ENCODE data around the gene TSPAN11.

The TSPAN11 gene

DNA sequence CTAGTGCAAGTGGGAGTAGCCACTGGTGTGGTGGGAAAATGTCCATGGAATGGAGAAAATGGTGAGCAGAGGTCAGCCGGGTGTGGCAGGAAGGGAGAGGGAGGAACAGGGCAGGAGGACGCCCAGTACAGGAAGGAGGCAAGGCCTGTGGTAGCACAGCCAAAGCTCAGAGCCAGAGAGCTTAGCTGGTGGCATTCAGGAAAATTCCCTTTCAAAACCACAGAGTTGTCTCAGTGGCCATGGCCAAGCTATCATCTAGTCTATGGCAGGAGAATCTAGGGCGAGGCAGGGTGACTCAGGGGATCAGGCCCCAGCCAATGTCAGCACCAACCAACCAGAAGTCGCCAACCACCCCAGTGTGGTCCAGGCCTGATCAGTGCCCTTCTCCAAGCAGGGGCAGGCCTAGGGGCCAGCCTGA lies 79.4 kb downstream of the TSPAN11 start:
- POLR2A ChIA-PET: no interaction called here
- CTCF ChIA-PET: interaction anchor here (1.0 kb wide), 1 partner anchor 15 kb away, joined by 3 read pairs; no protein-coding TSS in a partner anchor
- no peak for DNase-seq (ENCODE audit: extremely low spot score)
- TF ChIP-seq SP1 (IDR thresholded peaks at IDR 0.05) (no peak), ELF4 (IDR thresholded peaks at IDR 0.05) (no peak), TARDBP (IDR thresholded peaks at IDR 0.05) (no peak), ARNT (IDR thresholded peaks at IDR 0.05) (no peak), LEF1 (IDR thresholded peaks at IDR 0.05; ENCODE audit: borderline replicate concordance) (no peak), NFRKB (IDR thresholded peaks at IDR 0.05) (no peak), L3MBTL2 (conservative IDR thresholded peaks at IDR 0.05) (no peak), HDGF (IDR thresholded peaks at IDR 0.05; ENCODE audit: borderline replicate concordance) (no peak), CTBP1 (IDR thresholded peaks at IDR 0.05; ENCODE audit: borderline replicate concordance) (no peak)
- TF ChIP-seq, protein P1, sequence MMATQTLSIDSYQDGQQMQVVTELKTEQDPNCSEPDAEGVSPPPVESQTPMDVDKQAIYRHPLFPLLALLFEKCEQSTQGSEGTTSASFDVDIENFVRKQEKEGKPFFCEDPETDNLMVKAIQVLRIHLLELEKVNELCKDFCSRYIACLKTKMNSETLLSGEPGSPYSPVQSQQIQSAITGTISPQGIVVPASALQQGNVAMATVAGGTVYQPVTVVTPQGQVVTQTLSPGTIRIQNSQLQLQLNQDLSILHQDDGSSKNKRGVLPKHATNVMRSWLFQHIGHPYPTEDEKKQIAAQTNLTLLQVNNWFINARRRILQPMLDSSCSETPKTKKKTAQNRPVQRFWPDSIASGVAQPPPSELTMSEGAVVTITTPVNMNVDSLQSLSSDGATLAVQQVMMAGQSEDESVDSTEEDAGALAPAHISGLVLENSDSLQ (IDR thresholded peaks at IDR 0.05): no peak

DNA sequence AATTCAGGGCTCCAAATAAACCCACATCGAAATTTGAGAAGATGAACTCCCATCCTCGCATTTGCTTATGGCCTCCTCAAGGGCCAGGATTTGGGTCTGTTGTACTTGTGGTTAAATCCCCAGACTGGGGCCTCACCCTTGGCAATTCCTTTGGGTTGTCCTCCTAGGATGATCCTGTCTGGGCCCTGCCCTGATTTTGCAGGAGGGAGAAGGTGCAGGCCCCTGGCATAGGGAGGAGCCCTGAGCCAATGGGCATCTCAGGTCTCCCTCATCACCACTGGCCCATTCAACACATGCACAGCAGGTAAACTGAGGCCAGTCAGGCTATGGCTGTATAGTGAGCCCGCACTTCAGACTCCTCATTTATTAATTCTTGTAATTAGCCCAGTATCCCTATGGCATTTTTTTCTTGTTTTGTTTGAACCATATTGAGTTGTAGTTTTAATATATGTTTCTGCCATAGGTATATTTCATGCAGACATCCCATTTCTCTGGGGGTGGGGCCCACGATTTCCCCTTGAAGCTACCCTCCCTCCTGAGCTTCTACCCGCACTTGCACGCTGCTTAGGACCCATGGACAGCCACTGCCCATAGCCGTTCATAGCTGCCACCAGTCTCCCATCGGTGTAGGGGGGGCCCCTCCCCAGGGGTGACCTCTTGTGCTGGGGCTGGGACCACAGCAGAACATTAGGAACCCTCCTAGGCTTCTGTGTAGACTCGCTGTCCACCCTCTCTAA lies 80.0 kb downstream of the TSPAN11 start:
- no peak for TF ChIP-seq TARDBP (IDR thresholded peaks at IDR 0.05)
- no peak for TF ChIP-seq FOXA1 (IDR thresholded peaks at IDR 0.05)
- TF ChIP-seq, protein P1 (IDR thresholded peaks at IDR 0.05): no peak
- no peak for TF ChIP-seq HDGF (IDR thresholded peaks at IDR 0.05; ENCODE audit: borderline replicate concordance)
- no peak for TF ChIP-seq CTBP1 (IDR thresholded peaks at IDR 0.05; ENCODE audit: borderline replicate concordance)
- TF ChIP-seq ELF4 (IDR thresholded peaks at IDR 0.05): no peak
- TF ChIP-seq BHLHE40 (IDR thresholded peaks at IDR 0.05; ENCODE audit: borderline replicate concordance): no peak
- TF ChIP-seq NFRKB (IDR thresholded peaks at IDR 0.05): no peak
- TF ChIP-seq L3MBTL2 (conservative IDR thresholded peaks at IDR 0.05): no peak
- no peak for TF ChIP-seq SUZ12 (IDR thresholded peaks at IDR 0.05)
- TF ChIP-seq ZNF384 (IDR thresholded peaks at IDR 0.05): no peak
- TF ChIP-seq FOXM1 (IDR thresholded peaks at IDR 0.05; ENCODE audit: borderline replicate concordance): no peak
- no peak for TF ChIP-seq ARNT (IDR thresholded peaks at IDR 0.05)
- no peak for TF ChIP-seq FOXK2 (IDR thresholded peaks at IDR 0.05)
- TF ChIP-seq LEF1 (IDR thresholded peaks at IDR 0.05; ENCODE audit: borderline replicate concordance): no peak
- TF ChIP-seq SP1 (IDR thresholded peaks at IDR 0.05): no peak
- ChIA-PET POLR2A (no interaction called here), CTCF (no interaction called here)
- no peak for DNase-seq (ENCODE audit: extremely low spot score)

GRCh38 chr12:31007153-31007495 lies 80.6 kb downstream of the TSPAN11 start:
- ChIA-PET POLR2A (no interaction called here), CTCF (no interaction called here)
- no peak for DNase-seq (ENCODE audit: extremely low spot score)

DNA sequence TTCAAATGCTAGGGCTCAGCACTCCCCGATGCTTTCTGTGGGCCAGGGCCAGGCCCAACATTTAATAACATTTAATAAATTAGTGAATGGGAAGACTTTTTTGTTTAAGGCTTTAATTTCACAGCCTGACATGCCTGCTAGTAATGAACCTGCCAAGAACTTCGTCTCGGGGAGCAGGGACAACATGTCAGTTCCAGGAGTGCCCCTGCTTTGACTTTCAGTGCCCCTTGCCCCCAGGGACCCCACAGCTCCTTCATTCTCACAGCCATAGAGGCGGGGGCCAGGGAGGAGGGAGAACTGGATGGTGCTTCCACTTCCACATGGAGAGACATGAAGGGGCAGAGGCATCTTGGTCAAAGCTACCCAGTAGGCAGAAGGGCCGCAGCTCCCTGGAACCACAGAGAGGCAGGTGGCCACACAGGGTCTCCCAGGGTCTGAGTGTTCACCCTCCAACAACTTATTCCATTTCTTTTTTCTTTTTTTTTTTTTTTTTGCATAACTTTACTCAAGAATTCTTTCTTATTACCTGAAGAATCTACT lies 81.2 kb downstream of the TSPAN11 start:
- no peak for DNase-seq (ENCODE audit: extremely low spot score)
- ChIA-PET CTCF (no interaction called here), POLR2A (no interaction called here)
- no peak for TF ChIP-seq ELF4 (IDR thresholded peaks at IDR 0.05)
- TF ChIP-seq, protein P1 (IDR thresholded peaks at IDR 0.05): no peak
- no peak for TF ChIP-seq CTBP1 (IDR thresholded peaks at IDR 0.05; ENCODE audit: borderline replicate concordance)
- TF ChIP-seq BHLHE40 (IDR thresholded peaks at IDR 0.05; ENCODE audit: borderline replicate concordance): no peak
- TF ChIP-seq SP1 (IDR thresholded peaks at IDR 0.05): no peak
- no peak for TF ChIP-seq SUZ12 (IDR thresholded peaks at IDR 0.05)
- no peak for TF ChIP-seq ARNT (IDR thresholded peaks at IDR 0.05)
- TF ChIP-seq FOXM1 (IDR thresholded peaks at IDR 0.05; ENCODE audit: borderline replicate concordance): no peak
- TF ChIP-seq ZNF384 (IDR thresholded peaks at IDR 0.05): no peak
- no peak for TF ChIP-seq NFRKB (IDR thresholded peaks at IDR 0.05)
- no peak for TF ChIP-seq FOXA1 (IDR thresholded peaks at IDR 0.05)

More at GRCh38 chr12:31007153-31007495, 80.6 kb downstream of the TSPAN11 start:
- TF ChIP-seq FOXK2 (IDR thresholded peaks at IDR 0.05) (no peak), FOXA1 (IDR thresholded peaks at IDR 0.05) (no peak), L3MBTL2 (conservative IDR thresholded peaks at IDR 0.05) (no peak), CTBP1 (IDR thresholded peaks at IDR 0.05; ENCODE audit: borderline replicate concordance) (no peak), NFRKB (IDR thresholded peaks at IDR 0.05) (no peak), BHLHE40 (IDR thresholded peaks at IDR 0.05; ENCODE audit: borderline replicate concordance) (no peak)
- TF ChIP-seq, protein P1 (IDR thresholded peaks at IDR 0.05): no peak

GRCh38 chr12:31008241-31008761 lies 81.8 kb downstream of the TSPAN11 start:
- no peak for TF ChIP-seq HDGF (IDR thresholded peaks at IDR 0.05; ENCODE audit: borderline replicate concordance)
- no peak for TF ChIP-seq ZNF384 (IDR thresholded peaks at IDR 0.05)
- TF ChIP-seq CTBP1 (IDR thresholded peaks at IDR 0.05; ENCODE audit: borderline replicate concordance): no peak
- no peak for TF ChIP-seq NFRKB (IDR thresholded peaks at IDR 0.05)
- TF ChIP-seq, protein P1 (IDR thresholded peaks at IDR 0.05): no peak
- TF ChIP-seq SUZ12 (IDR thresholded peaks at IDR 0.05): no peak
- TF ChIP-seq BHLHE40 (IDR thresholded peaks at IDR 0.05; ENCODE audit: borderline replicate concordance): no peak
- no peak for TF ChIP-seq FOXK2 (IDR thresholded peaks at IDR 0.05)
- no peak for TF ChIP-seq SP1 (IDR thresholded peaks at IDR 0.05)
- no peak for TF ChIP-seq TARDBP (IDR thresholded peaks at IDR 0.05)
- TF ChIP-seq FOXA1 (IDR thresholded peaks at IDR 0.05): no peak
- TF ChIP-seq ELF4 (IDR thresholded peaks at IDR 0.05): no peak
- TF ChIP-seq L3MBTL2 (conservative IDR thresholded peaks at IDR 0.05): no peak
- no peak for TF ChIP-seq LEF1 (IDR thresholded peaks at IDR 0.05; ENCODE audit: borderline replicate concordance)
- TF ChIP-seq FOXM1 (IDR thresholded peaks at IDR 0.05; ENCODE audit: borderline replicate concordance): no peak
- DNase-seq (ENCODE audit: extremely low spot score): no peak
- POLR2A ChIA-PET: interaction anchor here (1.1 kb wide), 1 partner anchor 64 kb away, joined by 3 read pairs; no protein-coding TSS in a partner anchor
- CTCF ChIA-PET: interaction anchor here (0.6 kb wide), 1 partner anchor 78 kb away, joined by 3 read pairs; no protein-coding TSS in a partner anchor

All from HEK293T (cell line).